OCI-LY7 (cell line): ENCODE results near the gene KLK6. TPM values are rescaled to one million over a fixed set of nuclear protein-coding genes. Genes with fewer than 3 reads are reported as not detected.

Source experiments
- BruUV-seq: library from RNA; stranded (reverse); fragments of 400-500 nt; replicated peaks from 2 replicates; lab custom pipeline; 2021; lab: Mats Ljungman, UMichigan
- CTCF ChIA-PET: fragments of 300-600 bp; sonication (Branson Sonifier 250); formaldehyde crosslinking; loops from one replicate; lab custom pipeline; 2022; ENCODE audit warnings: antibody characterized with exemption; ENCODE audit not compliant: unreplicated experiment; lab: Charles Lee
- POLR2A ChIA-PET: fragments of 300-600 bp; sonication (Branson Sonifier 250); formaldehyde crosslinking; loops from one replicate; lab custom pipeline; 2022; ENCODE audit warnings: antibody characterized with exemption; lab: Charles Lee
- DNase-seq: peaks from one replicate; pipeline ENCODE4 v3.0.0-alpha.2; 2015; ENCODE audit warnings: low spot score
- H2AFZ ChIP-seq: fragments of 200-600 bp; sonication (generic), shearing (Covaris generic); 2 replicates; pipeline ENCODE4 v1.6.1; 2014; ENCODE audit warnings: mild to moderate bottlenecking, antibody characterized with exemption, low read length, moderate library complexity
- H3K27ac ChIP-seq: fragments of 200-600 bp; sonication (generic); 2 replicates; pipeline ENCODE4 v1.5.1; 2014; ENCODE audit warnings: mixed run types, low read depth, mild to moderate bottlenecking, moderate library complexity, low read length, inconsistent platforms; ENCODE audit not compliant: poor library complexity, severe bottlenecking
- H3K36me3 ChIP-seq: fragments of 200-600 bp; sonication (generic); 2 replicates; pipeline ENCODE4 v1.6.1; 2014; ENCODE audit warnings: mild to moderate bottlenecking, antibody characterized with exemption, low read length, moderate library complexity, mixed read lengths; ENCODE audit not compliant: insufficient read depth
- H3K4me1 ChIP-seq: fragments of 200-600 bp; sonication (generic); 2 replicates; pipeline ENCODE4 v1.5.1; 2014; ENCODE audit warnings: mild to moderate bottlenecking, low read length; ENCODE audit not compliant: insufficient read depth, poor library complexity, severe bottlenecking
- H3K4me2 ChIP-seq: fragments of 200-600 bp; sonication (generic); 2 replicates; pipeline ENCODE4 v1.6.1; 2014; ENCODE audit warnings: mild to moderate bottlenecking, low read length
- H3K4me3 ChIP-seq: fragments of 200-600 bp; sonication (generic); 2 replicates; pipeline ENCODE4 v1.5.1; 2014; ENCODE audit warnings: mild to moderate bottlenecking, low read depth, low read length; ENCODE audit not compliant: poor library complexity, severe bottlenecking
- H3K79me2 ChIP-seq: fragments of 200-600 bp; sonication (generic); 2 replicates; pipeline ENCODE4 v1.6.1; 2016; ENCODE audit warnings: low read depth, mild to moderate bottlenecking, low read length, moderate library complexity, mixed read lengths; ENCODE audit not compliant: insufficient read depth
- H3K9me2 ChIP-seq: fragments of 200-600 bp; sonication (generic); 2 replicates; pipeline ENCODE4 v1.6.1; 2016; ENCODE audit warnings: mild to moderate bottlenecking, low read length, mixed read lengths; ENCODE audit not compliant: insufficient read depth
- H3K9me3 ChIP-seq: fragments of 200-600 bp; sonication (generic); 2 replicates; pipeline ENCODE4 v1.6.1; 2014; ENCODE audit warnings: mild to moderate bottlenecking, mixed run types, low read length, mixed read lengths
- H4K20me1 ChIP-seq: fragments of 200-600 bp; sonication (generic); 2 replicates; pipeline ENCODE4 v1.6.1; 2014; ENCODE audit warnings: mild to moderate bottlenecking, antibody characterized with exemption, low read length, moderate library complexity, mixed read lengths; ENCODE audit not compliant: insufficient read depth
- CTCF ChIP-seq: fragments of 200-600 bp; sonication (generic); conservative IDR thresholded peaks from 2 replicates; pipeline ENCODE4 v1.5.1; 2014; ENCODE audit warnings: mild to moderate bottlenecking, antibody characterized with exemption, low read length, moderate library complexity, mixed read lengths
- EZH2phosphoT487 ChIP-seq: fragments of 200-600 bp; sonication (generic); IDR thresholded peaks from 2 replicates; pipeline ENCODE4 v1.6.1; 2018; ENCODE audit warnings: low read depth, borderline replicate concordance, mild to moderate bottlenecking, mixed run types, antibody characterized with exemption, low read length, moderate library complexity, mixed read lengths
- intact Hi-C: fragments of 100-400 bp; cut with micrococcal nuclease; formaldehyde crosslinking; loops from one replicate; pipeline ENCODE4 v1.10.0; 2022; ENCODE audit not compliant: unreplicated experiment
- total RNA-seq, 2 experiments: library from RNA; depleted of rRNA in 1 of 2; stranded (reverse); fragments of >200 nt in 1 of 2; shearing (Covaris generic) in 1 of 2; gene quantifications; 2 replicates each; pipeline ENCODE4 v1.2.3, GENCODE V29; 2014 to 2022

KLK6 gene
- total RNA-seq, 2 experiments from 2014 or later, result not detected

GRCh38 chr19:51012661-51013190, 43.3 kb upstream of the KLK6 start:
- no peaks in the 10 kb centered on the region for H3K79me2 ChIP-seq
- H3K9me3 ChIP-seq, result no peaks in the 10 kb centered on the region
- no peak for DNase-seq
- no peaks in the 10 kb centered on the region for H3K9me2 ChIP-seq
- no peak overlapping the region for H3K27ac ChIP-seq
- H4K20me1 ChIP-seq, result no peaks in the 10 kb centered on the region
- no peaks in the 10 kb centered on the region for H3K4me1 ChIP-seq
- intact Hi-C loops, result no loop called here
- no peak overlapping the region for H3K4me2 ChIP-seq
- POLR2A ChIA-PET, result no interaction called here
- no peak for TF ChIP-seq EZH2phosphoT487
- no peak for TF ChIP-seq CTCF
- CTCF ChIA-PET, result no interaction called here
- BruUV-seq, result no TSS peak
- H3K4me3 ChIP-seq, result no peak overlapping the region
- no peaks in the 10 kb centered on the region for H3K36me3 ChIP-seq
- H2AFZ ChIP-seq, result no peak overlapping the region

GRCh38 chr19:51010066-51010795, 40.8 kb upstream of the KLK6 start:
- POLR2A ChIA-PET, result no interaction called here
- no peak for DNase-seq
- no peak overlapping the region for H3K4me2 ChIP-seq

More at GRCh38 chr19:51010066-51010795, 40.8 kb upstream of the KLK6 start:
- Histone ChIP-seq H2AFZ (no peak overlapping the region), H3K79me2 (no peaks in the 10 kb centered on the region), H3K4me3 (no peak overlapping the region), H3K9me3 (no peaks in the 10 kb centered on the region), H3K27ac (no peak overlapping the region), H3K9me2 (no peaks in the 10 kb centered on the region), H3K4me1 (no peaks in the 10 kb centered on the region), H3K36me3 (no peaks in the 10 kb centered on the region), H4K20me1 (no peaks in the 10 kb centered on the region)
- TF ChIP-seq CTCF, result no peak
- TF ChIP-seq EZH2phosphoT487, result no peak
- BruUV-seq, result no TSS peak
- CTCF ChIA-PET, result no interaction called here
- intact Hi-C loops, result no loop called here
